ENCODE measurements around the gene ANKRD40.
"Not testable (repeated sequence)": the region's sequence is repeated elsewhere in the genome, so short reads cannot be mapped to it uniquely, and the experiment has no call there.

ANKRD40 gene

DNA sequence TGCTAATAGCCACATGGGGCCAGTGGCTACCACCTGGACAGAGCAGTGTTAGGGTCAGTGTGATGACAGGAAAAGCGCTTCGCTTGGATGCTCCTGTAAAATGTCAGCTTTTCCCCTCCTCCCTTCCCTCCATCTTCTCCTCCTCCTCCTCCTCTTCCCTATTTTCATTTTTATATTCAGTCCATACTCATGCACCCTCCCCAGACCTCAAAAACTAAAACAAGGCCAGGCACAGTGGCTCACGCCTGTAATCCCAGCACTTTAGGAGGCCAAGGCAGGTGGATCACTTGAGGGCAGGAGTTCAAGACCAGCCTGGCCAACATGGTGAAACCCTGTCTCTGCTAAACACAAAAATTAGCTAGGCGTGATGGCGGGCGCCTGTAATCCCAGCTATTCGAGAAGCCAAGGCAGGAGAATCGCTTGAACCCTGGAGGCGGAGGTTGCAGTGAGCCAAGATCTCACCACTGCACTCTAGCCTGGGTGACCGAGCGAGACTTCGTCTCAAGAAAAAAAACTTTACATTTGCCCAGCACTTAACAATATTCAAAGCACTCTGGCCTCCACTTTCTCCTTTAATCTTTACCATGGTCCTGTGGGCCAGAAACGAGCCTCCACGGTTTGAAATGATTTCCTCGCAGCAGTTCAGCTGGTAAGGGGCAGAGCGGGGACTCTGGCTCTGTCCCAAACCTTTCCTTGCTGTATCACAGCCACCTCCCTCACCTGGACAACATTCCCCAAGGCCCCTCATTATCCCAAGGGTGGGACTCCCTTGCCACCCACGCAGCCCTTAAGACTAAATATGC is 21.8 kb downstream of the ANKRD40 start:
- no peak for DNase-seq

DNA sequence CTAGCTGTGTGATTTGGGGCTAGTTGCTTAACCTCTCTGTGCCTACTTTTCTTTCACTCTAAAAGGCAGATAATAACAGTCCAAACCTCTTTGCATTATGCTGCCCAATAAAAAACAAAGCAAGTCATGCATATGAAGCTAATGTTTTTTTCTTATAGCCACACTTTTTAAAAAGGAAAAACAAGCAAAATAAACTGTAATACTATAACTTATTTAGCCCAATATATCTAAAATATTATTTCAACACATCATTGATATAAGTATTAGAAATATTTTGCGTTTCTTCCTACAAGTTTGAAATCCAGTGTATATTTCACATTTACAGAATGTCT is 22.4 kb downstream of the ANKRD40 start:
- no peak for DNase-seq

- DNase-seq = no peak
Measured at GRCh38 chr17:50684612-50685333, 22.9 kb downstream of the ANKRD40 start.

DNA sequence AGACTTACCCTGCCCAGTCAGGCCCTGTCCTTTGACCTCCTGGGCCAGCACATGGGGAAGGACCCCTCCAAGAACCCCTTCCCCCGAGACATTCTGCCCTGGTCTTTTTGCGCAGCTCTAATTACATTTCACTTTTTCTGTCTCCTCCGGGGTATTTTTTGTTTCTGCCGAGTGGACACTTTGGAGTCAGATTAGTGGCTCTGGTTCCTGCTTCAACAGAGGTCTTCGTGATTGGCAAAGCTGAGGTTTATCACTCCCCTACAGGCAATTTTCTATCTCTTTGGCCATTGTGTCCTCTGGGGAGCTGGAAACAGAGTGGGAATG is 23.5 kb downstream of the ANKRD40 start:
- DNase-seq = no peak

- no peak for DNase-seq
Measured at GRCh38 chr17:50683434-50684287, 24.1 kb downstream of the ANKRD40 start.

DNA sequence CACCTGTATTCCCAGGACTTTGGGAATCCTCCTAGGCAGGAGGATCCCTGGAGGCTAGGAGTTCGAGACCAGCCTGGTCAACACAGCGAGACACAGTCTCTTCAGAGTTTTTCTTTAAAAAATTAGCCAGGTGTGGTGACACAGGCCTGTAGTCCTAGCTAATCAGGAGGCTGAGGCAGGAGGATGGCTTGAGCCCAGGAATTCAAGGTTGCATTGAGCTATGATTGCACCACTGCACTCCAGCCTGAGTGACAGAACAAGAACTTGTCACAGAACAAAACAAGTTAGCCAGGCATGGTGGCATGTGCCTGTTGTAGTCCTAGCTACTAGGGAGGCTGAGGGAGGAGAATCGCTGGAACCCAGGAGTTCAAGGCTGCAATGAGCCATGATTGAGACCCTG is 24.8 kb downstream of the ANKRD40 start:
- DNase-seq = no peak

- DNase-seq = no peak
Measured at GRCh38 chr17:50682441-50682840, 25.3 kb downstream of the ANKRD40 start.

GRCh38 chr17:50681263-50682200 is 26.2 kb downstream of the ANKRD40 start:
- peak; percentile 52 for DNase-seq

- DNase-seq = not testable (repeated sequence)
Measured at GRCh38 chr17:50680543-50681262, 27.0 kb downstream of the ANKRD40 start.

DNA sequence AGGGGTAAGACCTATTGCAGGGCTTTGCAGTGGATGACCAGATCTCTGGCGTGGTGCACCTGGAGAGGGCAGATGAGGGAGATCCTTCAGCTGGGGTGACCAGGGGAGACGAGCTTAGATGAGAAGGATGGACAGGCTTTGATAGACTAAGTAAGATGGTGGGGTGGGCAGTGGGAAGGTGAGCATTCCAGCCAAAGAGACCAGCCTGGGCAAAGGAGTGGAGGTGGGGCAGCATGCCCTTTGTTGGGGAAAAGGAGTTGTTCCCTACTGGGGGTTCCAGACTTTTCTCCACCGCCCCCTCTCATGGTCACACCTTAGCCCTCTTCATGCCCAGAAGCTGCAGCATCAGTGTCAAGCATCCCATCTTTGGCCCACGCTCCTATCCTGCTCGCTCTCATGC is 27.6 kb downstream of the ANKRD40 start:
- no peak for DNase-seq

DNA sequence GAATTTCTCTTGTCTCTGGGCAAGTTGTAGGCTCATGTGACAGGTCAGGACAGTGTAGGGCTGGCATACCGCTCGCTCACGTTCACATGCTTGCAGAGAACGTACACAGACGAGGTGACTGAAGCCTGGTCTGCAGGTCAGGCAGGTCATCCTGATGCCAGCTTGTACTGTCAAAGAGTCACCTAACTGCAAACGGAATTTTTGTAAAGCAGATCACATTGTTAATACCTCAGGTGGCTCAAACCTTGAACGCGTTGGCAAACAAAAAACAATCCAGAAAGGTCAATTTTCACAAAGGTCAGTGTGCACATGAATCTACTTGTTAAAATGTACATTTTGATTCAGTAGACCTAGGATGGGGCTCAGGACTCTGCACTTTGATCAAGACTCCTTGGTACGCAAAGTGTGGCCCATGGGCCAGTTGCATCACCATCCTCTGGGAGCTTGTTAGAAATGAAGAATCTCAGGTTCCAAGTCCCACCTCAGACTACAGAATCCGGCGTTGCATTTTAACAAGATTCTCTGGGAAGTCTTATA is 28.6 kb downstream of the ANKRD40 start:
- no peak for DNase-seq

GRCh38 chr17:50677851-50678375 is 29.8 kb downstream of the ANKRD40 start:
- DNase-seq = no peak

DNA sequence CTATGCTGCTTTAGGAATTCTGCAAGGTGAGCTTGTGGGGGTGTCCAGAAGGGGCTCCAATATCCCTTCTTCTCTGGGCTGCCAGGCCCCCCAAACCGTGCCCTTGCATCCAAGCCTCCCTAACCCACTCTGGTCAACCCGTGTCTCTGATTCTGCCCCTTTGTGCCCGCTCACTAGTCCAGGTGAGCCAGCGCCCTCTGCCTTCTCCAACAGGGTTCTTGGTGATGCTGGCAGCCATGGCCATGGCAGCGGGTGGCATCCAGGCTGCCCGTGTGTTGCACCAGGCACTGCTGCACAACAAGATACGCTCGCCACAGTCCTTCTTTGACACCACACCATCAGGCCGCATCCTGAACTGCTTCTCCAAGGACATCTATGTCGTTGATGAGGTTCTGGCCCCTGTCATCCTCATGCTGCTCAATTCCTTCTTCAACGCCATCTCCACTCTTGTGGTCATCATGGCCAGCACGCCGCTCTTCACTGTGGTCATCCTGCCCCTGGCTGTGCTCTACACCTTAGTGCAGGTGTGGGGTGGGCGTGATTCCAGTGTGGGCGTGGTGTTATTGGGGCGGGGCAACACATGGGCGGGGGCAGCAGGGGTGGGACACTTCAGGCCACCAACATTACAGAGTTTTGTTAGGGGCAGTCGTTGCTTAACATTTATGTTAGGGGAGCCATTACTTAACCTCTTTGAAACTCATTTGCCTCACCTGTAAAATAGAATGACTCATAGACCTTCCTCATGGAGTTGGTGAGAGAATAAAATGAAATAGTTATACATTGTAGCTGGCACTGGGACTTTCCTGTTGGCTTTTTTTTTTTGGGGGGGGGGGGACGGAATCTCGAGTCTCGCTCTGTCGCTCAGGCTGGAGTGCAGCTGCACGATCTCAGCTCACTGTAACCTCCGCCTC is 31.4 kb downstream of the ANKRD40 start:
- no peak for DNase-seq

DNA sequence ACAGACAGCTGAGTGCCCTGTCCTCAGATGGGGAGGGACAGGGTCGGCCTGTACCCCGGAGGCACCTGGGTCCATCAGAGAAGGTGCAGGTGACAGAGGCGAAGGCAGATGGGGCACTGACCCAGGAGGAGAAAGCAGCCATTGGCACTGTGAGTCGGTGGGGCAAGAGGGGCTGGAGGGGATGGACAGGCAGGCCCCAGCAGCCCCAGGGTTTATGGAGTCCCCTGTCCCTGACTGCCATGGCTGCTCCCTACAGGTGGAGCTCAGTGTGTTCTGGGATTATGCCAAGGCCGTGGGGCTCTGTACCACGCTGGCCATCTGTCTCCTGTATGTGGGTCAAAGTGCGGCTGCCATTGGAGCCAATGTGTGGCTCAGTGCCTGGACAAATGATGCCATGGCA is 32.1 kb downstream of the ANKRD40 start:
- DNase-seq = no peak

DNA sequence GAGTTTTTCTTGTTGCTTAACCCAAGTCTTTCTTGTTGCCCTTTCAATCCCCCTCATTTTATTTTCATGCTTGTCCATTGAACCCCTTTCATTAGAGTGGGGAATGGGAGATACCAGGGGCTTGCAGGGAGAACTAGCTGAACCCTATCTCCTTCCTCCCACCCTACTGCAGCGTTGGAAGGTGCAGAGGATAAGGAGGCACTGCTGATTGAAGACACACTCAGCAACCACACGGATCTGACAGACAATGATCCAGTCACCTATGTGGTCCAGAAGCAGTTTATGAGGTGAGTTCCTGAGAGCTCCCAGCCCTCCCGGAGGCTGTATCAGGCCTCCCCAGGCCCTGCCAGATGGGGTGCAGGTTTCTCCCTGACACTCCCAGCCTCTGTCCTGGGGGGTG is 32.5 kb downstream of the ANKRD40 start:
- no peak for DNase-seq

GRCh38 chr17:50672831-50673551 is 34.7 kb downstream of the ANKRD40 start:
- no peak for DNase-seq

- no peak for DNase-seq
Measured at GRCh38 chr17:50672071-50672470, 35.6 kb downstream of the ANKRD40 start.

DNA sequence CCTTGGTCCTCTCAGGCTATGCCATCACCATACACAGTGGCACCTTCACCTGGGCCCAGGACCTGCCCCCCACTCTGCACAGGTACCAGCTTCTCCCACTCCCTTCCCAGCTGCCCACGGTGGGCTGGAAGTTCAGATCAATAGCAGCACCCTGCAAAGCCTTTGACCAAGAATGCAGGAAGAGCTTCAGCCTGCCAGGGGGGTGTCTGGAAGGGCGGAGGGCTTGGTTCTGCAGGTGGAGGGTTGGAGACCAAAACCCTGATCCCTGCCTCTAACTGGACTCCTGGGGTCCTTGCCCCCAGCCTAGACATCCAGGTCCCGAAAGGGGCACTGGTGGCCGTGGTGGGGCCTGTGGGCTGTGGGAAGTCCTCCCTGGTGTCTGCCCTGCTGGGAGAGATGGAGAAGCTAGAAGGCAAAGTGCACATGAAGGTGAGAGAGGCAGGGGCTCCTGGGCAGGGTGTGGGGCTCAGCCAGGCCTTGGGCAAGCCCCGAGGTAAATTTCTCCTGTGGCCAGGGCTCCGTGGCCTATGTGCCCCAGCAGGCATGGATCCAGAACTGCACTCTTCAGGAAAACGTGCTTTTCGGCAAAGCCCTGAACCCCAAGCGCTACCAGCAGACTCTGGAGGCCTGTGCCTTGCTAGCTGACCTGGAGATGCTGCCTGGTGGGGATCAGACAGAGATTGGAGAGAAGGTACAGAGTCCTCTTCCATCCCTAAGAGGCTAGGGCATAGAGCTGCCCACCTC is 38.7 kb downstream of the ANKRD40 start:
- no peak for DNase-seq
